GM19328 (cell line): ENCODE measurements around the gene WWTR1.
A peak's percentile ranks its signal among the peaks of the same experiment; 100 is the strongest.

ENCODE experiments used
- ATAC-seq: cut with Tn5 transposase; IDR thresholded peaks from one replicate; pipeline ENCODE4 v1.9.1; 2021; ENCODE audit warnings: mild to moderate bottlenecking, moderate library complexity; ENCODE audit not compliant: unreplicated experiment

The WWTR1 gene

DNA sequence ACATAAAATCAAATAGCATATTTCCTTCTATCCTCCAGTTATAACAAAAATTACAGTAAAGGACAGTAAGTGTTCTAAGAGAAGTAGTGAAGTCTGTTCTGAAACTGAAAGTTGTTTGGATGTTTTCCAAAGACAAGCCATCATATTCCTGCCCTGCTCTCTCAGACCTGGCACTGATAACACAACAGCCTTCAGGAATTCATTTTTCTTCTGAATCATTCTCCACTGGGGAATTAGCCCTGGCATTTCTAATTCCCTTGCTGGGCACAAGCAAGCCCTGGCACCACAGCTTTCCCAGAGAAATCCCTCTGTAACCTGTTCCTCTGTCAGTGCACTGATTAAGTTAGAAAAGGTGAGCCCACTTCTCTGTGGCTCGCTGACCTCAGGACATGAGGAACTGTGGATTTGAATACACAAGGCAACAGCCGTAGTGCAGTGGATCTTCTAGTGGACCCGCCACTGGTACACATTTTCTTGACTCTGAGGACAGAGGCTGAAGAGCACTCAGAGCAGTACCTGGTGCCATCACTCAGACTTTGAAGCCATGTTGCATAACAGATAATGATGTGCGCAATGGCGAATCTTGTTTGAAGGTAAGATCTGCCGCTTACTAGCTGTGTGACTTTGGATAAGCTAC lies 61.6 kb downstream of the WWTR1 start:
- no peak for ATAC-seq

DNA sequence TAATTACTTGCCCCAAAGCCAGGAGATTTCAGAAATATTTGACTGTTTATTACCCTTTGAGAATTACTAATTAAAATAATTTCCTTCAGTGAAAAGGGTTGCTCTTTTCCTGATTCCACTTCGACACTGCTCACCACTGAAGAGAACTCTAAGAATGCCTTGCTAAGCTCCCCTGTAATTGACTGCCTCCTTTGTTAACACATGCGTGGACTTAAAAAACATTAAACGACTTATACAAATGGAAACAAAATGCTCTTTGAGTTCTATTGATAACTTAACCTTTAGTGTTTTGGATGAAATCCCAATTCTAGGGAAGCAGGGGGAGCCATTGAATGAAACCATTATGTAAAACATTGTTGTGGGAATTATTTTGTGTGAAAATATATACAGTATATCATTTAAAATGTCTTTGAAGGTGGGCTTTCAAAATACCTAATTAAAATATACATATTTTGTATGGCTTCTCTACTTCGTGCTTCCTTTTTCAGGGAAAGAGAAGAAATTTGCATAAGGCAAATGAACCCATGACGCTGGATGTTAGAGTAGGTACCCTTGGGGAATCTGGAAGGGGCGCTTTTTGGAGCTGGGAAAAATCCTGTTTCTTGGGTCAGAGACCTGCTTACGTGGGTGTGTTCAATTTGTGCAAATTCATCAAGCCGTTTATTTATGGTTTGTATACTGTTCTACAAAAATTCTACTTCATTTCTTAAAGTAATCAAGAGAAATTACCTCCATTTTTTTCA lies 64.2 kb downstream of the WWTR1 start:
- ATAC-seq, result no peak

DNA sequence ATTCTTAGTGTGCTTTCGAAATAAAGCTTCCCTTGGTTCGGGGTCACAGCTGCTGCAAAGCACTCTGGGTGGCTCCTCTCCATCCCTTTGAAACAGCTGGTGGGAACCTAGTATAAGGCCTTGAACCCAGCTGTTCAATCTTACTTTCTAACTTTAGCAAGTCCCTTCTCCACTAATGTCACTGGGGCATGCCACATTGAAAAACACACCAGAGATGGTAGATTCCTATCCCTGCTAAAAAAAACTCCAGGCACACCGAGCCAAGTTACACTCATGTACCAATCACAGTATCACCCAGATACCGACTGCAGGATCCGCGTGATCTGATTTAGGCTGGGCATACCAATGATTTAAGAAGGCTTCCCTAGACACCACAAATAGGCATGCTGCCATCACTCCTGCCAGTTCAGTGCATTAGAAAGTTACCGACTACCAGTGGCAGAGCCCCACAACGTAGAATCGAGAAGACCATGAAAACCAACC lies 65.0 kb downstream of the WWTR1 start:
- no peak for ATAC-seq

DNA sequence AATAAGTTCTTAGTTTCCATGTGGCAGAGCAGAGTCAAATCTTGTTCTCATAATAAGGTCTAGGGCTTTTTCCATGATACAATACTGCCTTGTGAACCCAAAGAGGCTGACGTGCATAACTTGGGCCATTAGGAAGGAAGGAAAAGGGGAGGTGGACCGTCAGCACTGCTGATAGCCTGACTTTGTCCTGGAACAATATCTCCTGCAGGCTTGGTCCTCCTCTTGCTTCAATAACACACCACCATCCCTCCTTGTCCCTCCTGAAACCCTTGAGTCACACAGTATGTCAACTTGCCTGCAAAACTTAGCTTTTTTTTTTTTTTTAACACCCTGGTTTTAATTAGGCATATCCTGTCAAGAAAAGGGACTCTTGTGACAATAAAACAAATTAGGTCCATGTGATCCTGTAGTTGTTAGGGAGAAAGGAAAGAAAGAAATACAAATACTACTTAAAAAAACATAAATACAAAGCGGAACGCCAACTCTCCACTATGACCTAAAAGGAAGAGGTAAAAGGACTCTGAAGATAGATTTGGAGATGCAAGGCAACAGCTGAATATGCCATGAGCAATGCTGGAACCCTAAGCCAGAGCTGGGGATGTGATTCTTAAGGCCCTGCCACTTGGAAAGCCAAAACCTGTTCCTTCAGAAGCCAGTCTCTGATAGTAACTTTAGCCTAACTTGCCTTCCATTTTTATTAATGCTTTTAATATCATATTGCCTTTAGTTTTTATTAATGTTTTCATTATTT lies 67.0 kb downstream of the WWTR1 start:
- no peak for ATAC-seq

DNA sequence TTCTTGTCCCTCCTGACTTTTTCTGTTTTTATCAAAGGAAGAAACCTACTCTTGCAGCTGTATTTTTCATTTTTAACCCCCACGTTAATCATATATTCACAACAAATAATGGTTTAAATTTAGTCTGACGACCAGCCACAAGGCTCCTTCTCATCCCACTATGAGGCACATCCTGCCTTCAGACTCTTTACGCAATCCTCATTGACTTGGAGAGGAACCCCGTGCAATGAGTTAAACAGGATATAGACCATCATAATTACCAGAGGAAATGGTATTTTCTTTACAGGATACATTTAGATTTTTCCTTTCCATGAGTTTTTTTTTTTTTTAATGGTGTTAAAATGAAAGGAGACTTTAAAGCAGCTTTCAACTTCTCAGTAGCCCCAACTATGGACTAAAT lies 68.5 kb downstream of the WWTR1 start:
- ATAC-seq, result no peak

DNA sequence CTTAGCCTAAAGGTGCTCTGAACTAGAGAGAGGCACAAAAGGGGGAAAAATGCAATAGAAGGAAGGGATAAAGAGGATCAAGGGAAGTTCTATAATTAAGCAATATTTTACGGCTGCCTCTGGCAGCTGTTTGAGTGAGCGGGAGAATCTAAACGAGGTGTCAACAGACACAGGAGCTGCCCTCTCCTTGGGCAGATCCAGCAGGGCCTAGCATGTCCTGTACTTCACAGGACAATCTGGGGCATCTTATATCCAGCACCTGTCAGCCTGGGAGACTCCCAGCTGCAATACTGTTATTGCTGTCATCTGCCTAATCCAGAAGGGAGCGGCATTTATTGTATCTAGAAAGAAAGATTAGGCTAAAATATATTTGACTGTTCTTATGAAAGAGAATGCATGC lies 68.9 kb downstream of the WWTR1 start:
- ATAC-seq, result no peak

DNA sequence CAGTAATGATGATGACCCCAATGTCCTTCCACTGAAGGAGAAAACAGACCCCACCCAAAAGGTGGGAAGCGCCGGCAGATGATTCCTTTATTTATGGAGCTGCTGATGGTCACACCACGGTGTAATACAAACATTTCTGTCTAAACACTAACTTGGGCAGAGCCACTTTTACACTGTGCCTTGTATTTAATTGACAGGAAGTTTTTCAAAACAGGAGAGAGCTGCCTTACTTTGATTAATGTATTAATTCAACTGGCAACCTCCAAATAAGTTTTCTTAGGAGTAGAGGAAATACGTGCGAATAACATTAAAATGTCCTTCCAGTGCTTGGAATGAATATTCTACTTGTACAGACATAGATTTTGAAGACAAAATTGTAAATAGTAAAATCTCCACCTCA lies 70.4 kb downstream of the WWTR1 start:
- ATAC-seq, result no peak

DNA sequence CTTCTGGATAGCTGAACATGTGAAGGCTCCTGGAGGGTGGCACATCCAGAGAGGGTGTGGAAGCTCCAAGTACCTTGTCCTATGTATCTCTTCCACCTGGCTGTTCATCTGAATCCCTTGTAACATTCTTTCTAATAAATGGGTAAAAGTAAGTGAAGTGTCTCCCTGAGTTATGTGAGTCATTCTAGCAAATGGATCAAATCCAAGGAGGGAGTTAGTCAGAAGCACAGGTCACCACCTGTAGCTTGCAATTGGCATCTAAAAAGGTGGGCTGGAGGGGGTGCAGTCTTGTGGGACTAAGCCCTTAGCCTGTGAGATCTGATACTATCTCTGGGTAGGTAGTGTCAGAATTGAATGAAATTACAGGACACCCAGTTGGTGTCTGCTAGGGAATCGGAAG lies 71.0 kb downstream of the WWTR1 start:
- ATAC-seq, result no peak

DNA sequence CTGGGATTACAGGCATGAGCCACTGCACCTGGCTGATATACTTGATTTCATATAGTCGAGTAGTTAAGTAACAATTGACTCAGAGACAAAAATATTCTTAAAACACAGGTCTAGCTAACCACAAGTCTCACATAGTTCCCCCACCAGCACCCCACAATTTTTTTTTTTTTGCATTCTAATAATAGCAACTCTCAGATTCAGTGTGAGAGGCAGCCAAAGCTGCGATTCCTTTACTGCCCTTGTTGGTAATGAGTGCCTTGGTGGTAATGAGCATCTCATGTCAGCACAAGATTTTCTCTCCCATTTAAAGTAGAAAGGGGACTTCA lies 72.5 kb downstream of the WWTR1 start:
- peak; percentile 88 for ATAC-seq

DNA sequence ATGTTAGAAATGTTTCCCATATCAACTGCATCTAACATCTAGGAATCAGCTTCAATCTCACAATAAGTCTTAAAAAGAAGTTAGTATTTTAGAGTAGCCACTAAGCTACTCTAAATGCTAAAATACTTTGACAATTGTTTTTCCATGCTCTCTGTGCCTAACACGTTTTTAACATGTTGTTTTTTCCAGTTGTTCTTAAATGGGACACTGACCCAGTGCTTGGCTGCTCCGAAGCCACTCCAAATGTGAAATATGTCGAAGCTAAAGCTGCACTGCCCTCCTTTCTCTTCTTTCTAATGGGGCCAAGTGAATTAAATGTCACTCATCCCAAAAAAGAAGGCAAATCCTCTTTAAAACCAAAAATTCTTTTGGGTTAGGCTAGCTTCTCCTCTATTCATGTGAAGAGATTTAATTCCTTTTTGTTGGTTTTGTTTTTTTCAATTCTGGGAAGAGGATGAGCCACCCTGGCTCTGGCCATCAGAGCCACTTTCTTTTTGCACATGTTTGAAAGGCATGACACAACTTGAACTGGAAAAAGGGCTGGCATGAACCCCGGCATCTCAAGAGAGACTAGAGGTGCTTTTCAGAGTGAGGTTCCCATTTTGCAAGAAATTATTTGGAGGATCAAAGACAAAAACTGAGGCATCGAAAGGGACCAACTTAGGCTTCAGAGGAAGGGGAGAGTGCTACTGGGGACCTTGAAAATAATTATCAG lies 73.7 kb downstream of the WWTR1 start:
- no peak for ATAC-seq

DNA sequence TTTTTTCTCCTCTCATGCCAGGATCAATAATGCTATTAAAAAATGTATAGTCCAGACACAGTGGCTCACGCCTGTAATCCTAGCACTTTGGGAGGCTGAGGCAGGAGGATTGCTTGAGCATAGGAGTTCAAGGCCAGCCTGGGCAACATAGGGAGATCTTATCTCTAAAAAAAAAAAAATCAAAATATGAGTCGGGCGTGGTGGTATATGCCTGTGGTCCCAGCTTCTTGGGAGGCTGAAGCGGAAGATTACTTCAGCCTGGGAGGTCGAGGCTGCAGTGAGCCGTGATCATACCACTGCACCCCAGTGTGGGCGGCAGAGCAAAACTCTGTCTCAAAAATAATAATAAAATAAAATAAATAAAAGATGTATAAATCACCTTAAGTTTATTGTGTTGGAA lies 75.4 kb downstream of the WWTR1 start:
- no peak for ATAC-seq

DNA sequence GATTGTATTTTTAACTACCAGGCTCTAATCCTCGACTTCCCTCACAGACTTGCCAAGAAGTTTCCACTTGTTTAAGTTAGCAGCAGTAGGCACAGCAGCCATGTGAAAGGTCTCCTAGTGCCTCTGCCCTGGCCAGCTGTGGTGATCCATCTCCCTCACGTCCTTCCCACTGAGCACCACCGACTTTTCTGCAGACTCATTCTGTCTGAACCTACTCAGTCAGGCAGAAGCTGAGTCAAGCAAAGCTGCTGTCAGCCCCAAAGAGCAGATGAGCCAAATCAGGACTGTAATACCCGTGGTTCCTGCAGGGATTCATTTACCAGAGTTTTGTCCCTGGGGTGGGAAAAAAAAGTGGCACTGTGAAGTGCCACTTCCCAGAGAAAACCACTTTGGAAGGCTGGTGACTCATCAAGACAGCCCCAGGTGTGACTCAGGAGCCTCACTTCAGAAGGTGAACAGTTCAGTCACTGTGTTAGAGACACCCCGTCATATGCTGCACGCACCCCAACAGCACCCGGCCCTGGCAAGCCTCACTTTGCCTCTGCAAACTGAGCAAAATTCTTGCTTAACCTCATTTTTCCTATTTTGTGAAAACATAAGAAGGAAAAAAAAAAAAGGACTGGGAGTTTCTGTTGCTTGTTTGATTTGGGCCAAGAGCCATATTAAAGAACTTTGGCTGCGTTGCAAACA lies 76.0 kb downstream of the WWTR1 start:
- no peak for ATAC-seq

DNA sequence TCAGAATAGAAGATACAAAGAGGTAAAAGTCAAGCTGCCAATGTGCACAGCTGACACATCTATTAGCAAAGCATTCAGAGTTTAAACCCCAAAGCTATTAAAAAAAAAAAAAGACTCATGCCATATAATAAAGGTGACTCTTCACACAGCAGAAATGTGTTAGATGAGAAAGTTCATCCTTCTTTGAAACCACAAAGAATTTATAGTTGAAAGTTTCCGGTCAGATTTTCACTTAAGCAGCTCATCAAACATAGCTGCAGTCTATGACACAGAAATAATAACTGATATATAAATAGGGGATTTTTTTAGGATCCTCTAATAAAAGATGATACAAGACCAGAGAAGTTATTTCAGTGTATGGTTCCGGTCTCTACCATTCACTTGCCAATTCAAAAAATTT lies 76.6 kb downstream of the WWTR1 start:
- ATAC-seq, result no peak

DNA sequence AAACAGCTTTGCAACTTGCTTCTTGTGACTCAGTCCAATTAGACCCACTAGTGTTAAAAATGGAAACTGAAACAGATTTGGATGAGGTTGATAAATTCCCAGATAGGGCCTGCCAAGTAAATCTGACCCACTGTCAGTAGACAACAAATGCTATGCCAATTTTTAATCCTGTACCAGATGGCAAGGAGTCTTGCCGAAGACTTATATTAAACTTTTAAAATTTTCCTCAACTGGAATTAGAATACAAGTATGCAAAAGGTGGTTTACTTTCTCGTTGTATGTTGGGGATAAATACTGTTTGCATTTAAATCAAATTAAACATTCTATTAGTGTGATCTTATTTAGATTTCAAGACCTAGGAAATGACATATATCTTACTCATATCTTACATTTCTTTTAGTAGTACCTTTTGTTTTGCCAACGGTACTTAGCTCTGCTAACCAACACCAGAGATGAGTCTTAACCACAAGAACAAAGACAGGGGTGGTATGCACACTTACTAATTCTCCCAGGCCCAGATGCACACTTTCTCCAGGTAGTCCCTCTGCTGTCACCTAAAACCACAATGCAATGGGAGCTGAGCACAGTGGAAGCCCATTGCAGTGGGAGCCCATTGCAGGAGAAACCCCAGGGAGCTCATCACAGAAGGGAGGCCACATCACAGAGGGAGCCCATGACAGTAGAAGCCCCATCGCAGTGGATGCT lies 77.8 kb downstream of the WWTR1 start:
- ATAC-seq, result peak; percentile 47

DNA sequence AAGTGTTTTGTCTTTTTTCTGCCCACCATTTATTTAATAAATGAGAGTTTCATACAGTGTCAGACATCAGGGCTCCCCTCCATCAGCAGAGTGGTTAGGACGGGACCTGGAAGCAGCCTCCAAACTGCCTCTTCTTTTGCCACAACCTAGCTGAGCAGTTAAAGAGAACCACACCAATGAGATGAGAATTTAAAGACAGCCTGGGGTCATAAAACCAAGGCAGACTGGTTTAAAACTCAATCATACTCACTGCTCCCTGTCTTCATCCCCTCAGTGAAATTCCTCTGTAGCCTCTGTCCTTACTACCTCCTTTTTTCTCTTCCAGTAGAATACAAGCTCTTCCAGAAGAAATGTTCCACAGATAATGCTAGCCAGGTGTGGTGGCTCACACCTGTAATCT lies 78.7 kb downstream of the WWTR1 start:
- no peak for ATAC-seq

DNA sequence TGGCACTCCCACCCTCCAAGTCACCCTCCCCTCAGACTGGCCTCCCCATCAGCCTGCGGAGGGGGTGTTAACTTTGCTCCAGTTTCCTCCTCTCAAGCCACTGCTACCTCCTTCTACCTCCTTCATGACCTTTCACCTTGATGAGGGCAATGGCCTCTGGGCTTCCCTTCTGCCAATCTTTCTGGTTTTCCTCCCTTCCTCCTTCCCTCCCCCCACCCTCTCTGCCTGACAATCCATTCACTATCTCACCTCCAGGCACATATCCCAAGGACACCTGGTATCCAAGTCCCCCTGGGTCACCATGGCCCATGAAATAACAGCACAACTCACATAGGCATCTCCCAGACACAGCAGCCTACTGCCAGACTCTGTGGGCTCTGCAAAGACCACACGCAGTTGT lies 80.0 kb downstream of the WWTR1 start:
- no peak for ATAC-seq

DNA sequence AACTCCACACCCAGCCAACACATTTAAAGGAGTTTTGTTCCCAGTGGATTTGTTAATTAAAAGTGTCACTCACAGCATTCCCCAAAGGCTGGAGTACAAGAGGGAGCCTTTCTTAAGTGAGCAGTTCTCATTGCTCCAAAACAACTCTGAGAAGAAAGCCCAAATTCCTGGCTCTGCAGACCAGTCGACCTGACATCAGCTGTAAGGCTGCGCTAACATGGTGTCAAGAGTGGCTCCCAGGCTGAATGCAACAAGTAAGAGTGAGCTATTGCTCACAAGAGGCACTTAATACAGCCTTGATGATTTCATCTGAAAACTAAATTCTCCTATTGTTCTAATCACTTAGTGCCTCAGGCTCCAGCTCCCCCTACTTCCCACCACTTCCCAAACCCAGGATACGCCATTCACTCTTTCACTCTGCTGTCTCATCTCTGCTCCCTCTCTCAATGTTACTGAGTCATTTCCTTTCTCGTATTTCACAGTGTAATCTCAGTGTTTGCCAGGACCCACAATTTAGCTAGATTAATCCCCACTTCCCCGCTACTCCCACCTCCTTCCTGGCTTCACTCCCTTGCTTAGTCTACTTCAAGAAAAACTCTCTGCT lies 81.8 kb downstream of the WWTR1 start:
- no peak for ATAC-seq

DNA sequence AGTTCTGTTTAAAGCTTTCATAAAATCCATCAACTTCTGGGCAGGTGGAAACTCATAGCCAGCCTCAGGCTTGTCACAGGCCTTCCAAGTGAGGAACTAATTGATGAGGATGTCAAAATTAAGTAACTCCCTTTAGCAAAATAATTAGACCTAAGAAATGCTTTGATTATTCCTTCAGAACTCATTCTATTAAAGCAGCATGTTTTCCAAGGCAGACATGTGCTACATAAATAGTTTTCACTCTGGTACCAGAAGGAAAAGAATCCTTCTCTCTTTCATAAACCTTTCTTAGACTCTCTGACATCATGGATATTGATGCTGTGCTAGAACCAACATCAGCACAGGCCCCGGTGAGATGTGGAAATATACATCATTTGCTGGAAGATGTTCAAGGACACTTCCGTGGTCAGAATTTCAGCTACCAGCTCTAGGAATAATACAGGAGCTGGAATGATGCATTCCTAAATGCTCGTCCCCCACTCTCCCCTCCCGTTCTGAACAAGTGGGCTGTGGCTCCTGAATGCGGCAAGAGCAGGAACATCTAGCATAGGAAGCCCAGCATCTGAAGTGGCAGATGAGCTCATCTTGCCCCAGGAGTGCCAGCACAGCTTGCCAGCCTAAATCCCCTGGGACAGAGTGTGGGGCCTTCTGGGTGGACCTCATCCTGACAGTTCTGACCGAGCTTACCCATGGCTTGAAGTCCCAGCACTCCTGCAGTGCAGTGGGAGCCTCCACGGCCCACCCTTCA lies 82.4 kb downstream of the WWTR1 start:
- no peak for ATAC-seq

DNA sequence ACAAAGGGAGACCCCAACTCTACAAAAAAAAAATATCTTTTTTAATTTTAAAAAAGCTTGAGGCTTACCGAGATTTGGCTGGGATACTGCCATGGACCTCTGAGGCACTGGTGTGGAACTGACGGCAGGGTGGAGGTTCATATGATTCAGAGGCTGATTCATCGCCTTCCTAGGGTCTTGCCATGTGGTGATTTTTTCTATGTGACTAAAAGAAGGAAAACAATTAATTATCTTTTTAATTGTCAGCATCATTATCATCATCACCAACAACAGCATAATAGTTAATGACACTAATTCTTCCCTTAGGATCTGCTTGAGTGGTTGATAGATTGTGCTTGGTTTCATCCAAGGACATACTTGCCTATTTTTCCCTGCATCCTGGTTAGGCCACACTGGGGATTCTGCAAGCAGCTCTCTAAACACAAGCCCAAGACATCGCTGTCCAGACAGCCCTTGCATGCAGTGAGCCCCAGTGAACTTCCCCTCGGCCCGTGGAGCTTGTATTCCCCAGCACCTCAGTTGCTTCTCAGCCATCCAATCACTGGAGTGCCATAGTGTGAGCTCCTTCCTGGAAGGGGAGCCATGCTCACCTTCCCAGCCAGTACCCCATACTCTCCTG lies 84.9 kb downstream of the WWTR1 start:
- no peak for ATAC-seq
